Mesothelial cell of epicardium (in vitro differentiated cells): Measurements from ENCODE around the gene F8A3. TPM values are rescaled to one million over a fixed set of nuclear protein-coding genes. Genes with fewer than 3 reads are reported as not detected.
"Not testable (repeated sequence)": the region's sequence is repeated elsewhere in the genome, so short reads cannot be mapped to it uniquely, and the experiment has no call there.

Experiments
- DNase-seq, 2 experiments: peaks; one replicate each; pipeline ENCODE4 v3.0.0; 2021; ENCODE audit warnings: low spot score in 2 of 2; ENCODE audit not compliant: unreplicated experiment in 2 of 2
- H3K27ac Mint-ChIP-seq: 2 replicates; pipeline ENCODE4 v1.8.0; 2021; ENCODE audit warnings: mixed read lengths
- H3K27me3 Mint-ChIP-seq: 2 replicates; pipeline ENCODE4 v1.8.0; 2021; ENCODE audit warnings: low read depth, mixed read lengths
- H3K36me3 Mint-ChIP-seq: 2 replicates; pipeline ENCODE4 v1.8.0; 2021; ENCODE audit warnings: mixed read lengths
- H3K4me1 Mint-ChIP-seq: 2 replicates; pipeline ENCODE4 v1.8.0; 2021; ENCODE audit warnings: mixed read lengths
- H3K4me3 Mint-ChIP-seq: 2 replicates; pipeline ENCODE4 v1.8.0; 2021; ENCODE audit warnings: mild to moderate bottlenecking, moderate library complexity, mixed read lengths
- H3K9me3 Mint-ChIP-seq: 2 replicates; pipeline ENCODE4 v1.8.0; 2021; ENCODE audit warnings: mixed read lengths
- CTCF ChIP-seq: fragments of 200-600 bp; sonication (generic); IDR thresholded peaks from one replicate; pipeline ENCODE4 v1.5.0; 2021; ENCODE audit warnings: antibody characterized with exemption; ENCODE audit not compliant: unreplicated experiment
- total RNA-seq: library from RNA; stranded (reverse); gene quantifications from 3 replicates; pipeline ENCODE4 v1.2.1, GENCODE V29; 2021

F8A3 gene
- 2.7 to 3.7 TPM (median 3.6 TPM) in 3 replicates for total RNA-seq

- DNase-seq, H3K4me3 Mint-ChIP-seq, H3K4me1 Mint-ChIP-seq, H3K36me3 Mint-ChIP-seq, H3K27ac Mint-ChIP-seq, H3K9me3 Mint-ChIP-seq, H3K27me3 Mint-ChIP-seq: not testable (repeated sequence)
Measured at GRCh38 chrX:155458471-155458870, at the start of gene F8A3. Gene F8A3, minus strand, starts transcription at chrX:155458620. Its CDS starts 20 bp downstream, at chrX:155458600.

- H3K27ac Mint-ChIP-seq: no peak overlapping the region
Measured at GRCh38 chrX:155505296-155505695, 46.9 kb upstream of the F8A3 start.

GRCh38 chrX:155495134-155495533 is 36.7 kb upstream of the F8A3 start:
- H3K27me3 Mint-ChIP-seq, H3K4me3 Mint-ChIP-seq: not testable (repeated sequence)

More at GRCh38 chrX:155505296-155505695, 46.9 kb upstream of the F8A3 start:
- no peaks in the 10 kb centered on the region for H3K27me3 Mint-ChIP-seq
- no peak overlapping the region for H3K4me3 Mint-ChIP-seq
- TF ChIP-seq CTCF: no peak
- H3K9me3 Mint-ChIP-seq: peaks cover 26% of the 10 kb centered on the region
- no peak for DNase-seq
- H3K36me3 Mint-ChIP-seq: peaks cover 20% of the 10 kb centered on the region
- no peaks in the 10 kb centered on the region for H3K4me1 Mint-ChIP-seq

GRCh38 chrX:155491421-155491820 is 33.0 kb upstream of the F8A3 start:
- H3K27ac Mint-ChIP-seq, H3K4me3 Mint-ChIP-seq, H3K36me3 Mint-ChIP-seq, DNase-seq, H3K27me3 Mint-ChIP-seq, H3K4me1 Mint-ChIP-seq, H3K9me3 Mint-ChIP-seq: not testable (repeated sequence)

More at GRCh38 chrX:155495134-155495533, 36.7 kb upstream of the F8A3 start:
- not testable (repeated sequence) for H3K9me3 Mint-ChIP-seq, H3K4me1 Mint-ChIP-seq, H3K36me3 Mint-ChIP-seq, H3K27ac Mint-ChIP-seq, DNase-seq

GRCh38 chrX:155477136-155477535 is 18.7 kb upstream of the F8A3 start:
- not testable (repeated sequence) for H3K9me3 Mint-ChIP-seq, H3K4me3 Mint-ChIP-seq, H3K27me3 Mint-ChIP-seq, H3K27ac Mint-ChIP-seq, DNase-seq, H3K4me1 Mint-ChIP-seq, H3K36me3 Mint-ChIP-seq

- H3K9me3 Mint-ChIP-seq, H3K27ac Mint-ChIP-seq, H3K4me1 Mint-ChIP-seq, H3K4me3 Mint-ChIP-seq, H3K36me3 Mint-ChIP-seq, H3K27me3 Mint-ChIP-seq, DNase-seq: not testable (repeated sequence)
Measured at GRCh38 chrX:155466269-155466938, 8.0 kb upstream of the F8A3 start.

- H3K4me1 Mint-ChIP-seq, H3K36me3 Mint-ChIP-seq, DNase-seq, H3K4me3 Mint-ChIP-seq, H3K27ac Mint-ChIP-seq, H3K9me3 Mint-ChIP-seq, H3K27me3 Mint-ChIP-seq: not testable (repeated sequence)
Measured at GRCh38 chrX:155460501-155460900, 2.1 kb upstream of the F8A3 start.

GRCh38 chrX:155457761-155458447 is 516 bp downstream of the F8A3 start:
- not testable (repeated sequence) for DNase-seq, H3K4me1 Mint-ChIP-seq, H3K9me3 Mint-ChIP-seq, H3K27ac Mint-ChIP-seq, H3K27me3 Mint-ChIP-seq, H3K36me3 Mint-ChIP-seq, H3K4me3 Mint-ChIP-seq

- TF ChIP-seq CTCF: no peak
- no peak overlapping the region for H3K4me3 Mint-ChIP-seq
- no peak for DNase-seq
- H3K4me1 Mint-ChIP-seq: no peaks in the 10 kb centered on the region
- no peak overlapping the region for H3K27ac Mint-ChIP-seq
- H3K9me3 Mint-ChIP-seq: peaks cover 80% of the 10 kb centered on the region
- H3K27me3 Mint-ChIP-seq: no peaks in the 10 kb centered on the region
- H3K36me3 Mint-ChIP-seq: peaks cover 9% of the 10 kb centered on the region
Measured at GRCh38 chrX:155441097-155441496, 17.3 kb downstream of the F8A3 start.
